SJCRH30 (cell line): ENCODE results near the gene SMAD3. TPM values are rescaled to one million over a fixed set of nuclear protein-coding genes. Genes with fewer than 3 reads are reported as not detected.
A peak's percentile ranks its signal among the peaks of the same experiment; 100 is the strongest.

Experiments
- DNase-seq, 2 experiments: peaks; one replicate each; pipeline ENCODE4 v3.0.0-alpha.2; 2015 to 2020
- H3K27ac ChIP-seq: fragments of 250-450 bp; sonication (Bioruptor Pico); 2 replicates; pipeline ENCODE4 v1.5.1; 2020; ENCODE audit warnings: mild to moderate bottlenecking, moderate library complexity
- H3K27me3 ChIP-seq: fragments of 250-450 bp; sonication (Bioruptor Pico); 2 replicates; pipeline ENCODE4 v1.5.1; 2020; ENCODE audit warnings: mild to moderate bottlenecking, moderate library complexity
- H3K36me3 ChIP-seq: fragments of 250-450 bp; sonication (Bioruptor Pico); 2 replicates; pipeline ENCODE4 v1.5.1; 2020; ENCODE audit warnings: mild to moderate bottlenecking, moderate library complexity
- H3K4me1 ChIP-seq: fragments of 250-450 bp; sonication (Bioruptor Pico); 2 replicates; pipeline ENCODE4 v1.5.1; 2020; ENCODE audit warnings: mild to moderate bottlenecking, moderate library complexity
- H3K4me3 ChIP-seq: fragments of 250-450 bp; sonication (Bioruptor Pico); 2 replicates; pipeline ENCODE4 v1.5.1; 2020; ENCODE audit warnings: mild to moderate bottlenecking, moderate library complexity
- H3K9me3 ChIP-seq: fragments of 250-450 bp; sonication (Bioruptor Pico); replicated peaks from 2 replicates; pipeline ENCODE4 v1.5.1; 2020; ENCODE audit warnings: mild to moderate bottlenecking, moderate library complexity
- total RNA-seq: library from RNA; depleted of rRNA; stranded (reverse); fragments of >200 nt; shearing (Covaris generic); gene quantifications from 2 replicates; pipeline ENCODE4 v1.2.3, GENCODE V29; 2014

The SMAD3 gene
- total RNA-seq, 1 experiment from 2014 or later = 23.0 TPM

- Histone ChIP-seq H3K4me1 (peaks cover 7% of the 10 kb centered on the region), H3K4me3 (no peak overlapping the region), H3K9me3 (no peaks in the 10 kb centered on the region), H3K27me3 (no peaks in the 10 kb centered on the region), H3K36me3 (peaks cover 3% of the 10 kb centered on the region; the same call in 1 of the 2 replicates), H3K27ac (no peak overlapping the region)
- DNase-seq = no peak
These were observed 66.9 kb downstream of the SMAD3 start for GRCh38 chr15:67132276-67132675.

GRCh38 chr15:67133026-67133425, 67.6 kb downstream of the SMAD3 start:
- Histone ChIP-seq H3K9me3 (no peaks in the 10 kb centered on the region), H3K4me3 (no peak overlapping the region), H3K27me3 (no peaks in the 10 kb centered on the region), H3K27ac (no peak overlapping the region), H3K4me1 (no peaks in the 10 kb centered on the region), H3K36me3 (no peaks in the 10 kb centered on the region; the same call in 1 of the 2 replicates)
- DNase-seq = no peak

GRCh38 chr15:67133738-67134066, 68.3 kb downstream of the SMAD3 start:
- H3K4me1 ChIP-seq = peaks cover 3% of the 10 kb centered on the region
- H3K27ac ChIP-seq = no peak overlapping the region
- no peaks in the 10 kb centered on the region; the same call in 1 of the 2 replicates for H3K36me3 ChIP-seq

GRCh38 chr15:67134067-67134838, 68.9 kb downstream of the SMAD3 start:
- H3K4me3 ChIP-seq = no peak overlapping the region
- H3K27ac ChIP-seq = no peak overlapping the region
- peaks cover 9% of the 10 kb centered on the region for H3K4me1 ChIP-seq
- no peaks in the 10 kb centered on the region for H3K9me3 ChIP-seq
- H3K27me3 ChIP-seq = no peaks in the 10 kb centered on the region
- no peak for DNase-seq
- no peaks in the 10 kb centered on the region; the same call in 1 of the 2 replicates for H3K36me3 ChIP-seq

More at GRCh38 chr15:67133738-67134066, 68.3 kb downstream of the SMAD3 start:
- DNase-seq = no peak
- H3K27me3 ChIP-seq = no peaks in the 10 kb centered on the region
- H3K4me3 ChIP-seq = no peak overlapping the region
- H3K9me3 ChIP-seq = no peaks in the 10 kb centered on the region

- Histone ChIP-seq H3K9me3 (no peaks in the 10 kb centered on the region), H3K4me3 (no peak overlapping the region), H3K36me3 (no peaks in the 10 kb centered on the region), H3K27me3 (no peaks in the 10 kb centered on the region), H3K4me1 (peaks cover 12% of the 10 kb centered on the region), H3K27ac (no peak overlapping the region)
- no peak for DNase-seq
These were observed 69.6 kb downstream of the SMAD3 start for GRCh38 chr15:67134871-67135492.

- DNase-seq = no peak
- H3K36me3 ChIP-seq = no peaks in the 10 kb centered on the region
- no peaks in the 10 kb centered on the region for H3K27me3 ChIP-seq
- no peak overlapping the region for H3K27ac ChIP-seq
- H3K4me3 ChIP-seq = no peak overlapping the region
- H3K4me1 ChIP-seq = peaks cover 12% of the 10 kb centered on the region
- no peaks in the 10 kb centered on the region for H3K9me3 ChIP-seq
These were observed 70.1 kb downstream of the SMAD3 start for GRCh38 chr15:67135494-67135893.

- Histone ChIP-seq H3K27ac (no peak overlapping the region), H3K9me3 (no peaks in the 10 kb centered on the region), H3K4me1 (peaks cover 12% of the 10 kb centered on the region), H3K4me3 (no peak overlapping the region), H3K27me3 (no peaks in the 10 kb centered on the region), H3K36me3 (no peaks in the 10 kb centered on the region)
- no peak for DNase-seq
These were observed 71.4 kb downstream of the SMAD3 start for GRCh38 chr15:67136802-67137201.

GRCh38 chr15:67137319-67137718, 71.9 kb downstream of the SMAD3 start:
- Histone ChIP-seq H3K27me3 (no peaks in the 10 kb centered on the region), H3K36me3 (no peaks in the 10 kb centered on the region), H3K9me3 (no peaks in the 10 kb centered on the region), H3K4me3 (no peak overlapping the region), H3K4me1 (peaks cover 12% of the 10 kb centered on the region), H3K27ac (no peak overlapping the region)
- no peak for DNase-seq

- Histone ChIP-seq H3K27me3 (no peaks in the 10 kb centered on the region), H3K9me3 (no peaks in the 10 kb centered on the region), H3K4me1 (peaks cover 12% of the 10 kb centered on the region), H3K36me3 (no peaks in the 10 kb centered on the region), H3K4me3 (no peak overlapping the region), H3K27ac (no peak overlapping the region)
- peak in 1 of 2 experiments; percentile 23 for DNase-seq
These were observed 72.8 kb downstream of the SMAD3 start for GRCh38 chr15:67137951-67138848.

GRCh38 chr15:67138891-67139855, 73.8 kb downstream of the SMAD3 start:
- Histone ChIP-seq H3K9me3 (no peaks in the 10 kb centered on the region), H3K27ac (no peak overlapping the region), H3K4me3 (no peak overlapping the region), H3K27me3 (no peaks in the 10 kb centered on the region), H3K36me3 (no peaks in the 10 kb centered on the region), H3K4me1 (peaks cover 14% of the 10 kb centered on the region)
- no peak for DNase-seq

- no peaks in the 10 kb centered on the region for H3K9me3 ChIP-seq
- H3K4me3 ChIP-seq = no peak overlapping the region
- no peaks in the 10 kb centered on the region for H3K36me3 ChIP-seq
- H3K4me1 ChIP-seq = peaks cover 23% of the 10 kb centered on the region
- H3K27me3 ChIP-seq = no peaks in the 10 kb centered on the region
- H3K27ac ChIP-seq = no peak overlapping the region
- no peak for DNase-seq
These were observed 74.9 kb downstream of the SMAD3 start for GRCh38 chr15:67140078-67140833.

- DNase-seq = no peak
- H3K27ac ChIP-seq = no peak overlapping the region
- no peaks in the 10 kb centered on the region for H3K27me3 ChIP-seq
- H3K4me1 ChIP-seq = peaks cover 38% of the 10 kb centered on the region
- H3K36me3 ChIP-seq = no peaks in the 10 kb centered on the region
- H3K4me3 ChIP-seq = no peak overlapping the region
- no peaks in the 10 kb centered on the region for H3K9me3 ChIP-seq
These were observed 76.8 kb downstream of the SMAD3 start for GRCh38 chr15:67142092-67142766.

- H3K27me3 ChIP-seq = no peaks in the 10 kb centered on the region
- H3K4me3 ChIP-seq = no peak overlapping the region
- H3K4me1 ChIP-seq = peaks cover 43% of the 10 kb centered on the region
- no peak overlapping the region for H3K27ac ChIP-seq
- no peaks in the 10 kb centered on the region for H3K36me3 ChIP-seq
- no peak for DNase-seq
- H3K9me3 ChIP-seq = no peaks in the 10 kb centered on the region
These were observed 77.3 kb downstream of the SMAD3 start for GRCh38 chr15:67142767-67143100.
